NCI-H2227 (cell line): Measurements from ENCODE around the gene PEX11A.

Source experiments
- DNase-seq: peaks from one replicate; lab custom pipeline; 2025; ENCODE audit not compliant: unreplicated experiment; lab: John Stamatoyannopoulos, UW

The PEX11A gene

GRCh38 chr15:89675606-89676005, 14.9 kb downstream of the PEX11A start:
- DNase-seq: no peak

- DNase-seq: no peak
Observed at GRCh38 chr15:89674526-89674925, 16.0 kb downstream of the PEX11A start.

- peak; percentile 2 for DNase-seq
Observed at GRCh38 chr15:89673165-89673512, 17.4 kb downstream of the PEX11A start.

GRCh38 chr15:89672221-89673164, 18.1 kb downstream of the PEX11A start:
- DNase-seq: no peak

- DNase-seq: no peak
Observed at GRCh38 chr15:89671687-89672086, 18.9 kb downstream of the PEX11A start.

GRCh38 chr15:89670971-89671560, 19.5 kb downstream of the PEX11A start:
- no peak for DNase-seq

GRCh38 chr15:89669941-89670340, 20.6 kb downstream of the PEX11A start:
- DNase-seq: no peak

GRCh38 chr15:89669309-89669865, 21.2 kb downstream of the PEX11A start:
- DNase-seq: no peak

GRCh38 chr15:89668171-89668570, 22.4 kb downstream of the PEX11A start:
- no peak for DNase-seq

GRCh38 chr15:89667706-89667960, 22.9 kb downstream of the PEX11A start:
- DNase-seq: no peak

GRCh38 chr15:89666858-89667705, 23.5 kb downstream of the PEX11A start:
- DNase-seq: no peak

- no peak for DNase-seq
Observed at GRCh38 chr15:89666184-89666857, 24.2 kb downstream of the PEX11A start.

GRCh38 chr15:89665449-89666181, 24.9 kb downstream of the PEX11A start:
- peak; percentile 56 for DNase-seq

GRCh38 chr15:89664441-89665350, 25.9 kb downstream of the PEX11A start:
- DNase-seq: no peak

- DNase-seq: no peak
Observed at GRCh38 chr15:89662893-89663626, 27.5 kb downstream of the PEX11A start.

- DNase-seq: no peak
Observed at GRCh38 chr15:89660556-89660955, 30.0 kb downstream of the PEX11A start.

- no peak for DNase-seq
Observed at GRCh38 chr15:89659295-89659694, 31.3 kb downstream of the PEX11A start.

- DNase-seq: no peak
Observed at GRCh38 chr15:89657686-89658200, 32.8 kb downstream of the PEX11A start.
